ENCODE measurements around the gene RYK. TPM values are rescaled to one million over a fixed set of nuclear protein-coding genes. Genes with fewer than 3 reads are reported as not detected.

Gene RYK
- total RNA-seq, 2 experiments from 2014 or later = 6.0 to 6.1 TPM

Other genes with a start within 250 kb of the RYK start
- gene SLCO2A1, start 220.9 kb downstream of the RYK start, total RNA-seq = not detected
- not detected for gene AMOTL2, start 123.6 kb upstream of the RYK start, total RNA-seq
- gene ANAPC13, start 235.1 kb upstream of the RYK start, total RNA-seq = 10 to 100 TPM; 27.3 to 27.4 TPM
- 10 to 100 TPM; 22.4 to 24.2 TPM for gene CEP63, start 235.2 kb upstream of the RYK start, total RNA-seq